Ammon's horn (tissue), 1 donor: Measurements from ENCODE around the gene HSPG2.
"Not testable (repeated sequence)": the region's sequence is repeated elsewhere in the genome, so short reads cannot be mapped to it uniquely, and the experiment has no call there.

Experiments
- DNase-seq: peaks from one replicate; pipeline ENCODE4 v3.0.0-alpha.2; 2016; ENCODE audit warnings: low spot score

The HSPG2 gene

DNA sequence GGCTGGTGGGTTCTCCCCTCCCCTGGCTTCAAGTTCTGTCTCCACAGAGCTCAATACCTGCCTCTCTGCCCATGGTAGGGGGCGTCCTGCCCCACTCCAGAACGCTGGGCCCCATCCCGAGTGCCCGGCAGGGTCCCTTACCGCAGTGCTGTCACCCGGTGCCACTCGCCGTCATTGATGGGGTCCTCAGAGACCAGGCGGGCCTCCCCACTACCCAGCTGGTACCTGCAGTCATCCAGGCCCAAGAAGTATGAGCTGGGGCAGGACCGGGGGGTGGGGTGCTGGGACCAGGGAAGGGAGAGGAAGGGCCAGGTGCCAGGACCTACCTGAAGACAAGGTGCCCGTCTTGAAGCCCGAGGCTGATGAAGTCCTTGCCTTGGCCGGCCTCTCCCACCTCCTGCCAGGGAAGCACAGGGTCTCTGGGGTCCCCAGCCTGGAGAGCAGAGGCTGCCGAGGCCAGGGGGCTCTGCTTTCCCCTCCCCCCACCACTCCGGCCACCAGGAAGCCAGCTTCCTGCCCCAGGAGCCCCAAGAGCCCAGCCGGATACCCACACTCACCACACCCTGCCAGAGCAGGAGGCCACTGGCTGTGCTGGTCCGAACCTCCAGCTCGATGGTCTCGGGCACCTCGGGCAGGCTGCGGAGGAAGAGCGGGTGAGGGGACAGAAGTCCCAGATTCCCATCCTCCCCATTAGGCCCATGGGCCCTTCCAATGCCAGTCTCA is 113.0 kb downstream of the HSPG2 start:
- DNase-seq = no peak

DNA sequence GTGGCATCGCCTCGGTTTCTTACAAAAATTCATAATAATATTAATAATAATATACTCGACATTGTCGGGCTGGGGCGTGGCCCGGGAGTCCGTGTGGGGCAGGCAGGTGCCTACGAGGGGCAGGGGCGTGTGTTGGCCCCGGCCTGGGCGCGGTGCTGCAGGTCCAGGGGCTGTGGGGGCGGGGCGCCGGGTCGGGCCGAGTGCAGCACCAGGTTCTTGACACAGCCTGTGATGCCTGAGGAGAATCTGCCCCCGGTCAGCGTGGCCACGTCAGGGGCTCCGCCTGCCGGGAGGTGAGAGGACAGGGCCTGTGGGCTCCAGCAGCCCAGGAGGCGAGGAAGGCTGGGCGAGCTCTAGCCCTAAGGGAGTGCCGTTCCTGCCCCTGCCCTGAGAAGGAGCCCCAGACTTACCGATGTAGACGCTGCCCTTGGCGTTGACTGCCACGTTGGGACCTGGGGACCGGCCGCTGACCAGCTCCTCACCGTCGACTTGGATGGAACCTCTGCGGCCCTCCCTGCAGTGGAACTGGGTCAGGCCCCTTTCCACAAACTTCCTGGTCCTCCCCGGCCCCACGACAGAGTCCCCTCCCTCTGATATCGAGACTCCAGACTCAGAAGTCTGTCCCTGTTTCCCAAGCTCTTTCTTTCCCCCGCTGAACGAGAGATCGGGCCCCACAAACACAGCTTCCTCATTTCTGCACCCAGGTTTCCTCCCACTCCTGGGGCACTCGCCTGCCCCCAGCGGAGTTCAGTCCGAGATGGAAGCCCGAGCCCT is 113.7 kb downstream of the HSPG2 start:
- no peak for DNase-seq

DNA sequence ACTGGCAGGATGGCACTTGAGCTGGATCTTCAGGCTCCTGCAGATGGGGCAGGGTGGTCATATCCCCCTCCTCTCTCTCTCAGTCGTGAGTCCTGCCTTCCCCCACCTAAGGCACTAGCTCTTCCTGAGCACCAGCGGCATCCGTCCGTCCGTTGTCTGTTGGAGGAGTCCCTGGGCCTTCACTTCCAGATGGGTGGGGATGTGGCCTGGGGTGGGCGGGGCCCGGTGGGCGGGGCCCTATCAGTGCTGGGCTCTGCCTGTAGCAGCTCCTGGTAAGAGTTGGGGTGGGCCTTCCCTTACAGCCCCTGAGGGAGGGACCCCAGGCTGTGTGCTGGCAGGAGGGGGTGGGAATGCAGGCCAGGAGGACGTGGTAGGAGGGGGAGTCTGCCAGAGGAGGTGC is 114.8 kb downstream of the HSPG2 start:
- no peak for DNase-seq

DNA sequence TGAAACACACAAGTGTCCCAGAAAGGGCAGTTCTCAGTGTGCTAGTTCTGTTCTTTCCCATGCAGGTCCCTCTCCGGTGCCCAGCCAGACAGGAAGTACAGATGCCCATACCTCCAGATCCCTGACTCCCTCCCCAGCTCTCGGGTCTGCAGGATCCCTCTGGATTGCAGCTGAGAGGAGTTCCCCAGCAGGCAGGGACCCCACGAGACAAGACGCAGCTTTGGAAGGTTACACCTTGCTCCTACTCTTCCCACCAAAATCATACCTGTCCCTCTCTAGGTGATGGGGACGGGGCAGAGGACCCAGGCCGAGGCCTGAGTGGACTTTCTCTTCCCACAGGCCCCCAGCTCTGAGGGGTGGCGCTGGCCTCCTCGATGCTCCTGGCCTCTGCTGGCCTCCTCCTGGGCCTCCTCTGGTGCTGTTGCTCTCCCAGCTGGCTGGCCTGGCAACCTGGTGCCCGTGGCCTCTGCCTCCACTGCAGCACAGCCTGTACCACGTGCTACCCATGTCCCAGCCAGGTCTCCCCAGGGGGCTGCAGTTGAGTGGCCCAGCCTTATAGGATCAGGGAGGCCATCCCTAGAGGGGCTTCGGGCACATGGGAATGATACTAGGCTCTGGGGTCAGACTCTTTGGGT is 115.6 kb downstream of the HSPG2 start:
- DNase-seq = no peak

DNA sequence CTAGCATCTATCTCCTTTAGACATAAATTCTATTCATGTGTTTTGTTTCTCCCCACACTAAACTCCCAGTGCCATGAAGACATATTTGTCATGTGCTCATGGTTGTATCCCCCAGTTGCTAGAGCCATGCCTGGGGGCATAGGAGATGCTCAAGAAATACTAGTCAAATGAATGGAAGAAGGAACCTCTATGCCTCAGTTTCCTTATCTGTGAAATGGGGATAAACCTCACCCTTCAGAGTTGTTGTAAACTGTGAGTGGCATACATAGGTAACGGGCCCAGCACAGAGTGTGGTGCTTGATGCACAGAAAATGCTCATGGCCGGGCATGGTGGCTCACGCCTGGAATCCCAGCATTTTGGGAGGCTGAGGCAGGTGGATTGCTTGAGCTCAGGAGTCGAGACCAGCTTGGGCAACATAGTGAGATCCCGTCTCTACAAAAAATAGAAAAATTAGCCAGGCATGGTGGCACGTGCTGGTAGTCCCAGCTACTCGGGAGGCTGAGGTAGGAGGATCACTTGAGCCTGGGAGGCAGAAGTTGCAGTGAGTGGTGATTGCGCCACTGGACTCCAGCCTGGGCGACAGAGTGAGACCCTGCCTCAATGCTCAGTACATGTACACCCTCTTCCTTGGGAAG is 116.4 kb downstream of the HSPG2 start:
- DNase-seq = no peak

DNA sequence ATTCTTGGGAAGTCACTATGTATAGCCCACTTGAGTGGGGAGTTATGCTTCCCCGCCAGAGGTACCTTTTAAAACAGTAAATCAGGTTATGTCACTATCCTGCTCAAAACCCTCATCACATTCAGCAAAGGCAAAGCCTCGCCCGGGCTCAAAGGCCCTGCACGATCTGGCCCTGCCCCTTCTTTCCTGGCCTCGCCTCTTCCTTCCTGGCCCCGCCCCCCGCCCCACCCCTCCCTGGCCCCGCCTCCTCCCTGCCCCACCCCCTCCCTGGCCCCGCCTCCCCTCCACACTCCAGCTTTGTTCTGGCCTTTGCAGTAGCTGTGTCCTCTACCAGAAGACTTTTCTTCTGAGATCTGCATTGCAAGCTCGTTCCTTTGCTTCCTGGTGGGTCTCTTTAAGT is 118.5 kb downstream of the HSPG2 start:
- no peak for DNase-seq

DNA sequence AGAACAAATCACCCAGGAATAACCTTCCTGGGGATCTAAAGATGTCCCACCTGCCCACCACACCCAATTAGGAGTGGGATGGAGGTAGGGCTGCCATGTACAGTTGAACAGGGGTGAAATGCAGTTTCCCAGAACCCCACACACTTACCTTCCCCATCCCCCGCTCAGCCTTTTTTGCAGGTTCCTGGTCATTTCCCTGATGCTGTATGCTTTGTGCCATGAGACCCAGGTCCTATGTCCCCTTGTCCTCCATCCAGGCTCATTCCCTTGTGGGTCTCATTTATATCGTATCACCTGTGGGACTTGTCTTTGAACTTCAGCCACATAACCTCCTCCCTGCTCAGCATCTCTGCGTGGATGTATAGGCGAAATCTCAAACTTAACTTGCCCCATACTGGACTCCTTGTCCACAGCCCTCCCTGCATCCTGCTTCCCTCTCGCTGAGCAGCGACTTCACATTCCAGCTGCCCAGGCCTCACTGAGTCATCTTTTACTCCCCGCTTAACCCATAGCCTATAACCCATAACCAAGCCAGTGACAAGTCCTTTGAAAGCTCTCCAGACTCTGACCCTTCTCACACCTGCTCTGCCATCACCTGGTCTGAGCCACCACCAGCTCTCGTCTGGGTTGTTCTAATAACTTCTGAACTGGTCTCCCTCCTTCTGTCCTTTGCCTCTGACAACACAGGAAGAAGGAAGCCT is 120.4 kb downstream of the HSPG2 start:
- no peak for DNase-seq

DNA sequence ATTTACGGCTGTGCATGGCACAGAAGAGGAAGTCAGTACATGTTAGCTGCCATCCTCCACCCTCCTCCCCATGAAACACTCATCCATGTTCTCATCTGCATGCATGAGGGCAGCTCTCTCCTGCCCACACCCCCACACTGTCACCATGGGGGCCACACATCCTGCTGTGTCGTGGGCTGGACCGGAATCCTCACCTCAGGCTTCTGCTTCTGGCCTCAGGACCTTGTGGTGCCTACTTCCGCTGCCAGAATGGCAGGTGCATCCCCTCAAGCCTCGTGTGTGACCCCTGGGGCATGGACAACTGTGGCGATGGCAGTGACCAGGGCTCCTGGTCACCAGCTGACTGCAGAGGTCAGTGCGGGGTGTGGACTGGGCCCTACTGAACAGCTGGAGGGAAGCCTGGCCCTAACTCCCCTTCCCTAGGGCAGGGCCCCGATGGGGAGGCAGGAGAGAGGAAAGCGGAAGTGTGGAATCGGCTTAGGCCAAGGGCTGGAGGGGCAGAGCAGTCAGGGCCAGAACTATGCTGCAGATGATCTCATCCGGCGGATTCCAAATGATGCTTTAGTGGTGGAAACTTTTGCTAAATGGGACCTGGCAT is 121.3 kb downstream of the HSPG2 start:
- DNase-seq = no peak

DNA sequence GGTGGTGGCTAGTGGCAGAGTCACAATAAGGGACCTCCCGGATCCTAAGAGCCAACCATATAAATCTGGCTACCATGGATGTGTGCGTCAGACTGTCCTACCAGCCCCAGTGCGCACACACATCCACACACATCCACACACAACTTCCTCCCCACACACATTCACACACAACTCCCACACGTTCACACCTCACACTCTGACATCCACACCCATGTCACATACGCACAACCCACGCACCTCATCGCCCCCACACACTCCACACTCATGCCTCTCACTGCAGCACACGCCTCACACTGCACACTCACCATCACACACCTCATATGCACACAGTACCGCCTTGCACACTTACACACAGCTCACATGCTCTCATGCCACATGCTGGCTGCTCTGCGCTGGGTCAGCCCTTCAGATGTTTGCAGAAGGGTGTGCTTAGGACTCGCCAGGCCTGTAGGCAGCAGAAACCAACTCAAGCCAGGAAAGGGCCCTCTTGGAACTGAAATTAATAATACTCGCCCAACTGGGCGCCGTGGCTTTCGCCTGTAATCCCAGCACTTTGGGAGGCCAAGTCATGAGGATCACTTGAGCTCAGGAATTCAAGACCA is 122.0 kb downstream of the HSPG2 start:
- DNase-seq = no peak

DNA sequence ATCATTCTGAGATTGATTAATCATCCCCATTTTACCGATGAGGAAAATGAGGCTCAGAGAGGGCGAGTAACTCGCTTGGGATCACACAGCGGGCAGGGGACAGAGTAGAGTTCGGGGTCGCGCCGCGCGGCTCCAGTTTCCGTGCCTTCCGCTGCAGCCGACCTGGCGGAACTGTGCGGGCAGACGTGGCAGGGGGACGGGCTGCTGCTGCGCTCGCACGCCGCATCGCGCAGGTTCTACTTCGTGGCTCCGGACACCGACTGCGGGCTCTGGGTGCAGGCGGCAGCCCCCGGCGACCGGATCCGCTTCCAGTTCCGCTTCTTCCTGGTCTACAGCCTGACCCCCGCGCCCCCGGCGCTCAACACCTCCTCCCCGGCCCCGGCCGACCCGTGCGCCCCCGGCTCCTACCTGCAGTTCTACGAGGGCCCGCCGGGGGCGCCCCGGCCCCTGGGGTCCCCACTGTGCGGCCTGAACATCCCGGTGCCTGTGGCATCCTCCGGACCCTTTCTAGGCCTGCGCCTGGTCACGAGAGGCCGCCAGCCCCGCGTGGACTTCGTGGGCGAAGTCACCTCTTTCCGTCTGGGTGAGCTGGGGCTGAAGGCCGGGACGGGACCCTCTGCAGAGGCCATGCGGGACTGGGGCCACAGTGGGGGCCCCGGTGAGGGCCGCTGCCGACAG is 122.7 kb downstream of the HSPG2 start:
- no peak for DNase-seq

DNA sequence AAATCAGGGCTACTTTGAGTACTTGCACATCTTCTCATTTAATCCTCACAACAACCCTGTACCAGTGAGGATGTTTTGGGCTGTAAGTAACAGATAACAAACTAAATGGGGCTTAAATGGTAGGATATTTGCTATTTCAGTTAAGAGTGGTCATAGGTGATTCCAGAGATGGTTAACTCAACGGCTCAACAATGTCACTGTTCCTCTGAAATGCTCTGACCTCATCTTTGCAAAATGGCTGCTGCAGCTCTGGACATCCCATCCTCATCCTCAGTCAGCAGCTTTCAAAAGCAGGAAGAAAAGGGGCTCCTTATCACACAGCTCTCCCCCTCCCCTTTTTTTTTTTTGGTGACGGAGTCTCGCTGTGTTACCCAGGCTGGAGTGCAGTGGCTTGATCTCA is 123.6 kb downstream of the HSPG2 start:
- DNase-seq = no peak

DNA sequence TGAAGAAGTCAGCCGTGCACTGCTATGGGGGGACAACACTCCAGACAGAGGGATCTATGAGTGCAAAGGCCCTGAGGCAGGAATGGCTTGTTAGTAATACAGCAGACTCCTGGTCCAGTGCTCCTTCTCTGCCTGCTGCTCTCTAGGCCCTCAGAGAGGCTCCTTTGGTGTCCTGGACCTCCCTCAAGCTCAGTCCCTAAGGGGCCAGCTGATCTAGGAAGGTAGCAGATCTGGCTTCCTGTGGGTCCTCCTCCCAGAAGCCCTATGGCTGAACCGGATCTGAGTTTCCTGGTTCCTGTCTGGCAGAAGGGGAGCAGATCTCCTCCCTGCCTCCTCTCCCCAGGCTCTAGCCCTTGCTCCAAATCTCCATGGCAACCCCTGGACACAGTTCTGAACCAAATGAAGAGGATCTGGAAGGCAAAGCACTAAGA is 125.2 kb downstream of the HSPG2 start, which contains the start of gene LDLRAD2:
Gene LDLRAD2 (plus strand): TSS at position 391 of the 431 bp plus-strand sequence. CDS start 187 bp downstream, outside the sequence.
- DNase-seq = no peak

DNA sequence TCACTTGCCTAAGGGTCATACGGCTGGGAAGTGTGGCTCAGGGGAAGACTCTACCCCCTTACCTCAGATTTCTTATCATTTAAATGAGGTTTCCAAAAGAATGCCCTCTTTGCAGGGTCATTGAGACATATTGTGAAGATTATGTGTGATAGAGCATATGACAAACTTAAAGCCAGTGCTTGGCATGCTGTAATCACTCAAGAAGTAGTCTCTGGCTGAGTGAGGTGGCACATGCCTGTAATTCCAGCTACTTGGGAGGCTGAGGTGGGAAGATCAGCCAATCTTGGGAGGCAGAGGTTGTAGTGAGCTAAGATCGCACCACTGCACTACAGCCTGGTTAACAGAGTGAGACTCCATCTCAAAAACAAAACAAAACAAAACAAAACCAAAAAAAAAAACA is 132.6 kb downstream of the HSPG2 start:
- DNase-seq = no peak

DNA sequence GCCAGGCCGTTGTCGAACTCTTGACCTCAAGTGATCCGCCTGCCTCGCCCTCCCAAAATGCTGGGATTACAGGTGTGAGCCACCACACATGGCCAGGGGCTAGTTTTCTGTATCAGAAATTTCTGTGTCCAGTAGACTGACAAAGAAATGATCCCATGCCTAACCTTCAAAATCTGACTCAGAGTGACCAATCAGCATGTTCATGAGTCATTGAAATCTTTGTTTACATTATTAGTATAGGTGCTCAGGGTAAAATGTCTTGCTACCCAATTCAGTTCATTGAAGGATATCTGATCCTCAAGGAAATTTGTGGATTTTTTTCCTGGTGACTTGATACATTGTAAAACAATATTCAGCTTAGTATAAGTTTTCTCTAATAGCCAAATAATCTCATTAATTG is 136.0 kb downstream of the HSPG2 start:
- DNase-seq = no peak

DNA sequence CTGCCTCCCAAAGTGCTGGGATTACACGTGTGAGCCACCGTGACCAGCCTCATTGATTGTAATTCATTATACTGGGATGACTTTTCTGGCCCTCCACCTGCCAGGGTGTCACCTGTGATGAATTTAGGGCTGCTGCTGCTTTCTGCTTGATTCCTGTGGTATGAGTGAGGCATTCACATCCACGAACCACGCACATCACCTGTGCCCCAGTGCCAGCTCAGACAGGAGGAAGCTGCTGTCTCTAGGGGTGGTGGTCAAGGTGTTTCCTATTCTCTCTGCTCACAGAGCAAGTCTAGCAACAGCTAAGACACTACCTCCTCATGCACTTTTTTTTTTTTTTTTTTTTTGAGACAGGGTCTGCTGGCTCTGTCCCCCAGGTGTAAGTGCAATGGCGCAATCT is 137.4 kb downstream of the HSPG2 start:
- no peak for DNase-seq

DNA sequence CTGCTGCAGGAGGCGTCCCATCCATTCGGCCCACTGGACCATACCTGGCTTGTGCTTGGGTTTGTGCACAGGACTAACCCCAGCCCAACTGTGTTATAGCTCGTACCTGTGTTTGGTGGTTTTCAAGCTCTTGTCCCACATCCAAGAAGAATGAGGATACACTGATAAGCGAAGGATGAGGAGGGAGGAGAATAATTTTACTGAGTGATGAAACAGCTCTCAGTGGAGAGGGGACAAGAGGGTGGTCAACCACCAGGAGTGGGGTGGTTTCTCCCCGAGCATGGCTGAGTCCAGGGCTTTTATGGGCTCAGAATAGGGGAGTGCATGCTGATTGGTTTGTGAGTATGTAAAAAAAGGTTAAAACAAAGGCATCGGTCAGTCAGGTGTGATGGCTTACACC is 142.0 kb downstream of the HSPG2 start:
- DNase-seq = no peak

DNA sequence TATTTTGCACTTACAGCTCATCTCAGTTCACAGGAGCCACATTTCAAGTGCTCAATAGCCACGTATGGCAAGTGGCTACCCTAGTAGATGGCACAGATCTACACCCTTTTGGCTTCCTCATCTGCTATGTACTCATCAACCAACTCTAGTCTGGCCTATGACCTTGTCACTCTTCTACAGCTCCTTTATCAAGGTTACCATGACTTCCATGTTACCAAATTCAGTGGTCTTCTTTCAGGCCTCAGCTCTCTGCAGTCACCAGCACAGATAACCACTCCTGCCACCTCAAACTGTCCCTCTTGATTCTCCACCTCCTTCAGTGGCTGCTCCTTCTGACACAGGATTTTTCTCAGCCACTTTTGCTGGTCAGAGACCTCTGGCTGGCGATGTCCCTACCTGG is 142.5 kb downstream of the HSPG2 start:
- DNase-seq = no peak

DNA sequence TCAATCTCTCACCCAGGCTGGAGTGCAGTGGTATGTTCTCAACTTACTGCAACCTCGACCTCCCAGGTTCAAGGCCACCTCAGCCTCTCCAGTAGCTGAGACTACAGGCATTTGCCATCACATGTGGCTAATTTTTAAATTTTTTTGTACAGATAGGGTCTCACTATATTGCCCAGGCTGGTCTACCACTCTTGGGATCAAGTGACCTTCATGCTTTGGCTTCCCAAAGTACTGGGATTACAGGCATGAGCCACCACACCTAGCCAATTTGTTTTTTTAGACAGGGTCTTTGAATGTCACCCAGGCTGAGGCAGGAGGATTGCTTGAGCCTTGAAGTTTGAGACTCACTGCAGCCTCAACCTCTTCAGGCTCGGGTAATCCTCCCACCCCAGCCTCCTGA is 144.0 kb downstream of the HSPG2 start:
- DNase-seq = no peak

DNA sequence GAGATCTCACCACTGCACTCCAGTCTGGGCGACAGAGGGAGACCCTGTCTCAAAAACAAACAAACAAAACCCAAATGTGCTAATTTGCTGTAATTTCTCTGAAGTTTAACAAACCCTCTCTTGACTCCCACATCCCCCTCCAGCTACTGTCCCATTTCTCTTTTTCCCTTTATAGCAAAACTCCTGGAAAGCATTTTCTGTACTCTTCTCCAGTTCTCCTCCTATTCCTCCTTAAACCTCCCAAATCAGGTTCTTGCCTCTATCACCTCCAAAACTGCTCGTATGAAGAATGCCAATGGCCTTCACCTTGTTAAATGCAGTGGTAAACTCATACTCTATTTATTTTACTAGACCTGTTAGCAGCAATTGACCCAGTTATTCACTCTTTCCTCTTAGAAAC is 150.5 kb downstream of the HSPG2 start:
- DNase-seq = no peak

DNA sequence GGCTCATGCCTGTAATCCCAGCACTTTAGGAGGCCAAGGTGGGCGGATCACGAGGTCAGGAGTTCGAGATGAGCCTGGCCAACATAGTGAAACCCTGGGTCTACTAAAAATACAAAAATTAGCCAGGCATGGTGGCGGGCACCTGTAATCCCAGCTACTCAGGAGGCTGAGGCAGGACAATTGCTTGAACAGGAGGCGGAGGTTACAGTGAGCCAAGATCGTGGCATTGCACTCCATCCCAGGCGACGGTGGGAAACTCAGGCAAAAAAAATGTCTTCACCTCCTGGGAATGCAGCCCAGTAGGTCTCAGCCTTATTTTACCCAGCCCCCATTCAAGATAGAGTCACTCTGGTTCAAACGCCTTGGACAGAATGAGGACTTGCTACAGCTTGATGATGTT is 151.3 kb downstream of the HSPG2 start:
- not testable (repeated sequence) for DNase-seq
